HL-60 (cell line): ENCODE data around the gene GRIK1.

Experiments used
- DNase-seq, 2 experiments: peaks; one replicate each; pipeline ENCODE4 v3.0.0-alpha.2; 2010 to 2020; ENCODE audit warnings: low read depth in 1 of 2, low spot score in 1 of 2
- H3K27ac ChIP-seq: fragments of 250-450 bp; sonication (Bioruptor Pico); replicated peaks from 2 replicates; pipeline ENCODE4 v1.5.1; 2020; ENCODE audit warnings: mild to moderate bottlenecking, moderate library complexity
- H3K27me3 ChIP-seq: fragments of 250-450 bp; sonication (Bioruptor Pico); 2 replicates; pipeline ENCODE4 v1.5.1; 2021; ENCODE audit warnings: mild to moderate bottlenecking, moderate library complexity; ENCODE audit not compliant: insufficient read depth, poor library complexity, severe bottlenecking
- H3K4me3 ChIP-seq: replicated peaks from 2 replicates; pipeline ENCODE4 v1.5.1; 2011; ENCODE audit warnings: mild to moderate bottlenecking, control low read depth, low read length; ENCODE audit not compliant: insufficient read depth
- GABPA ChIP-seq: IDR thresholded peaks from 2 replicates; pipeline ENCODE4 v1.6.1; 2012; ENCODE audit warnings: low read depth
- POLR2AphosphoS5 ChIP-seq: IDR thresholded peaks from 2 replicates; pipeline ENCODE4 v1.6.1; 2012; ENCODE audit warnings: low read depth
- REST ChIP-seq: IDR thresholded peaks from 2 replicates; pipeline ENCODE4 v1.6.1; 2012; ENCODE audit warnings: low read depth; ENCODE audit not compliant: insufficient replicate concordance
- SPI1 ChIP-seq: IDR thresholded peaks from 2 replicates; pipeline ENCODE4 v1.6.1; 2012; ENCODE audit warnings: low read depth, mild to moderate bottlenecking, borderline replicate concordance
- long read RNA-seq: library from polyadenylated mRNA; unstranded; transcript quantifications from one replicate; pipeline ENCODE4 v2.0.0, GENCODE V29; 2020
- TF ChIP-seq, protein P1 (sequence below): IDR thresholded peaks from one replicate; pipeline ENCODE4 v1.5.1; 2011; ENCODE audit warnings: low read length, control low read depth, inconsistent platforms; ENCODE audit not compliant: insufficient read depth

Gene GRIK1
- long read RNA-seq, partial matches to known transcripts = 0 of 1 reads
- long read RNA-seq, other reads (novel, unspliced or antisense) = 1 of 1 reads

GRCh38 chr21:29939924-29940275 is at the start of gene GRIK1:
GRIK1 (minus strand) TSS chr21:29939996.
- TF ChIP-seq POLR2AphosphoS5 = no peak
- TF ChIP-seq SPI1 = no peak
- no peak for TF ChIP-seq REST
- TF ChIP-seq, protein P1, sequence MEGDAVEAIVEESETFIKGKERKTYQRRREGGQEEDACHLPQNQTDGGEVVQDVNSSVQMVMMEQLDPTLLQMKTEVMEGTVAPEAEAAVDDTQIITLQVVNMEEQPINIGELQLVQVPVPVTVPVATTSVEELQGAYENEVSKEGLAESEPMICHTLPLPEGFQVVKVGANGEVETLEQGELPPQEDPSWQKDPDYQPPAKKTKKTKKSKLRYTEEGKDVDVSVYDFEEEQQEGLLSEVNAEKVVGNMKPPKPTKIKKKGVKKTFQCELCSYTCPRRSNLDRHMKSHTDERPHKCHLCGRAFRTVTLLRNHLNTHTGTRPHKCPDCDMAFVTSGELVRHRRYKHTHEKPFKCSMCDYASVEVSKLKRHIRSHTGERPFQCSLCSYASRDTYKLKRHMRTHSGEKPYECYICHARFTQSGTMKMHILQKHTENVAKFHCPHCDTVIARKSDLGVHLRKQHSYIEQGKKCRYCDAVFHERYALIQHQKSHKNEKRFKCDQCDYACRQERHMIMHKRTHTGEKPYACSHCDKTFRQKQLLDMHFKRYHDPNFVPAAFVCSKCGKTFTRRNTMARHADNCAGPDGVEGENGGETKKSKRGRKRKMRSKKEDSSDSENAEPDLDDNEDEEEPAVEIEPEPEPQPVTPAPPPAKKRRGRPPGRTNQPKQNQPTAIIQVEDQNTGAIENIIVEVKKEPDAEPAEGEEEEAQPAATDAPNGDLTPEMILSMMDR = no peak
- no peak for TF ChIP-seq GABPA
- Histone ChIP-seq H3K27ac (no peak within 1 kb of the TSS), H3K27me3 (peaks cover 42% of the 10 kb centered on the region), H3K4me3 (peak within 1 kb of the TSS; percentile 2; the same call in 1 of the 2 replicates)
- no peak for DNase-seq

DNA sequence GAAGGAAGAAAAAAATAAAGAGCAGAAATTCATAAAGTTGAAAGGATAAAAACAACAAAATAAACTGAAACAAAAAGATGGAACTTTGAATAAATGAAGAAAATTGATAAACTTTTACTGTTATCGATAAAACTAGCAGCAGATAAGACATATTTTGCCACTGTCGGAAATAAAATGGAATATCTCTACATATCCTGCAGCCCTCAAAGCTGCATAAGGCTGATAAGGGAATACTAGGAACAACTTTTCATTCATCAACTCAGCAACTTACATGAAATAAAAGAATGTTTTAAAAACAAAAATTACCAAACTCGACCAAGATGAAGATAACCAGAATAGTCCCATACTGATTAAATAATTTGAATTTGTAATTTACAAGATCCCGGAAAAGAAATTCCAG is 48.0 kb upstream of the GRIK1 start:
- H3K27ac ChIP-seq = no peak overlapping the region
- H3K4me3 ChIP-seq = no peak overlapping the region
- no peak for DNase-seq
- no peak for TF ChIP-seq SPI1
- no peak for TF ChIP-seq GABPA
- TF ChIP-seq, protein P1 = no peak
- TF ChIP-seq POLR2AphosphoS5 = no peak
- TF ChIP-seq REST = no peak
- no peaks in the 10 kb centered on the region for H3K27me3 ChIP-seq

- Histone ChIP-seq H3K27me3 (no peaks in the 10 kb centered on the region), H3K27ac (no peak overlapping the region), H3K4me3 (no peak overlapping the region)
- TF ChIP-seq SPI1 (no peak), REST (no peak), POLR2AphosphoS5 (no peak), GABPA (no peak)
- TF ChIP-seq, protein P1 = no peak
- no peak for DNase-seq
These were observed 46.1 kb upstream of the GRIK1 start for GRCh38 chr21:29985866-29986265.
